Measurements from ENCODE around the gene GIPC2. TPM values are rescaled to one million over a fixed set of nuclear protein-coding genes. Genes with fewer than 3 reads are reported as not detected.
A peak's percentile ranks its signal among the peaks of the same experiment; 100 is the strongest.

Gene GIPC2
- total and polyA plus RNA-seq, 10 of the 15 experiments (the other 5 are each of a cell fraction or from before 2014, with no cell fraction given): 0.03 to 0.23 (median 0.06) TPM; not detected in 2

- TF ChIP-seq, protein P1, sequence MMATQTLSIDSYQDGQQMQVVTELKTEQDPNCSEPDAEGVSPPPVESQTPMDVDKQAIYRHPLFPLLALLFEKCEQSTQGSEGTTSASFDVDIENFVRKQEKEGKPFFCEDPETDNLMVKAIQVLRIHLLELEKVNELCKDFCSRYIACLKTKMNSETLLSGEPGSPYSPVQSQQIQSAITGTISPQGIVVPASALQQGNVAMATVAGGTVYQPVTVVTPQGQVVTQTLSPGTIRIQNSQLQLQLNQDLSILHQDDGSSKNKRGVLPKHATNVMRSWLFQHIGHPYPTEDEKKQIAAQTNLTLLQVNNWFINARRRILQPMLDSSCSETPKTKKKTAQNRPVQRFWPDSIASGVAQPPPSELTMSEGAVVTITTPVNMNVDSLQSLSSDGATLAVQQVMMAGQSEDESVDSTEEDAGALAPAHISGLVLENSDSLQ (IDR thresholded peaks at IDR 0.05): peak; percentile 68; the same call in 1 of the 2 replicates
- TF ChIP-seq WRNIP1 (IDR thresholded peaks at IDR 0.05; ENCODE audit: borderline replicate concordance, low read depth, low read length) (0 out of 2 replicates have a peak, but pooled peaks have one; percentile 44), POLR2A (IDR thresholded peaks at IDR 0.05; ENCODE audit: low read depth, low read length) (peak; percentile 72), JUND (IDR thresholded peaks at IDR 0.05; ENCODE audit: low read depth, low read length) (no peak), FOS (IDR thresholded peaks at IDR 0.05; ENCODE audit: borderline replicate concordance, extremely low read depth, insufficient read length) (no peak)
- TF ChIP-seq, protein P2, sequence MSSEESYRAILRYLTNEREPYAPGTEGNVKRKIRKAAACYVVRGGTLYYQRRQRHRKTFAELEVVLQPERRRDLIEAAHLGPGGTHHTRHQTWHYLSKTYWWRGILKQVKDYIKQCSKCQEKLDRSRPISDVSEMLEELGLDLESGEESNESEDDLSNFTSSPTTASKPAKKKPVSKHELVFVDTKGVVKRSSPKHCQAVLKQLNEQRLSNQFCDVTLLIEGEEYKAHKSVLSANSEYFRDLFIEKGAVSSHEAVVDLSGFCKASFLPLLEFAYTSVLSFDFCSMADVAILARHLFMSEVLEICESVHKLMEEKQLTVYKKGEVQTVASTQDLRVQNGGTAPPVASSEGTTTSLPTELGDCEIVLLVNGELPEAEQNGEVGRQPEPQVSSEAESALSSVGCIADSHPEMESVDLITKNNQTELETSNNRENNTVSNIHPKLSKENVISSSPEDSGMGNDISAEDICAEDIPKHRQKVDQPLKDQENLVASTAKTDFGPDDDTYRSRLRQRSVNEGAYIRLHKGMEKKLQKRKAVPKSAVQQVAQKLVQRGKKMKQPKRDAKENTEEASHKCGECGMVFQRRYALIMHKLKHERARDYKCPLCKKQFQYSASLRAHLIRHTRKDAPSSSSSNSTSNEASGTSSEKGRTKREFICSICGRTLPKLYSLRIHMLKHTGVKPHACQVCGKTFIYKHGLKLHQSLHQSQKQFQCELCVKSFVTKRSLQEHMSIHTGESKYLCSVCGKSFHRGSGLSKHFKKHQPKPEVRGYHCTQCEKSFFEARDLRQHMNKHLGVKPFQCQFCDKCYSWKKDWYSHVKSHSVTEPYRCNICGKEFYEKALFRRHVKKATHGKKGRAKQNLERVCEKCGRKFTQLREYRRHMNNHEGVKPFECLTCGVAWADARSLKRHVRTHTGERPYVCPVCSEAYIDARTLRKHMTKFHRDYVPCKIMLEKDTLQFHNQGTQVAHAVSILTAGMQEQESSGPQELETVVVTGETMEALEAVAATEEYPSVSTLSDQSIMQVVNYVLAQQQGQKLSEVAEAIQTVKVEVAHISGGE (CRISPR knock-in tag; IDR thresholded peaks at IDR 0.05): no peak
- TF ChIP-seq, protein P3, sequence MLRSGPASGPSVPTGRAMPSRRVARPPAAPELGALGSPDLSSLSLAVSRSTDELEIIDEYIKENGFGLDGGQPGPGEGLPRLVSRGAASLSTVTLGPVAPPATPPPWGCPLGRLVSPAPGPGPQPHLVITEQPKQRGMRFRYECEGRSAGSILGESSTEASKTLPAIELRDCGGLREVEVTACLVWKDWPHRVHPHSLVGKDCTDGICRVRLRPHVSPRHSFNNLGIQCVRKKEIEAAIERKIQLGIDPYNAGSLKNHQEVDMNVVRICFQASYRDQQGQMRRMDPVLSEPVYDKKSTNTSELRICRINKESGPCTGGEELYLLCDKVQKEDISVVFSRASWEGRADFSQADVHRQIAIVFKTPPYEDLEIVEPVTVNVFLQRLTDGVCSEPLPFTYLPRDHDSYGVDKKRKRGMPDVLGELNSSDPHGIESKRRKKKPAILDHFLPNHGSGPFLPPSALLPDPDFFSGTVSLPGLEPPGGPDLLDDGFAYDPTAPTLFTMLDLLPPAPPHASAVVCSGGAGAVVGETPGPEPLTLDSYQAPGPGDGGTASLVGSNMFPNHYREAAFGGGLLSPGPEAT (IDR thresholded peaks at IDR 0.05; ENCODE audit: low read depth): peak; percentile 8; the same call in 1 of the 2 replicates
Measured at GRCh38 chr1:78004719-78005447, 40.9 kb upstream of the GIPC2 start, which contains the start of gene DNAJB4 (continued).

Measured in GM12878 (cell line).